ENCODE measurements around the gene CD1D.

CD1D gene

DNA sequence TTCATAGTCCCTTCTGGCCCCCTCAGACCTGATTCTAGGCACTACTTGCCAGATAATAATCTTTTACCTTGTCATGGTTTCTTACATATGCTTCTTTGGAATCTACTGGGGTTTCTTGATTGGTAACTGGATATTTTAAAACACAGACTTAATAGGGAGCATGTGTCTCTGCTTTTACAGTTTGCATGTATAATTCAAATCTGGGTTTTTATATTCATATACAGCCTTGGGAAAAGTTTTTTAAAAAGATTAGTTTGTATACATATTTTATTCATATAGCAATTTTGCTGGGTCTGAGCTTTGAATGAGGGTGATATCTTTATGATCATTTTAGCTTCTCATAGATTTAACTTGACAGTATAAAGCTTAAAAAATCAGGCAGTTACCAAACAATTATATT, 21.1 kb upstream of the CD1D start:
- no peak overlapping the region for H2BK5ac ChIP-seq (ENCODE audit: low read depth, low read length, poor library complexity, severe bottlenecking)
- H2AK5ac ChIP-seq (ENCODE audit: low read length, severe bottlenecking) = no peak overlapping the region
- no peak overlapping the region for H2BK12ac ChIP-seq (ENCODE audit: low read length in 2 of 2)
- no peak overlapping the region for H3K23ac ChIP-seq (ENCODE audit: low read length in 2 of 2)
- no peak overlapping the region for H3K9ac ChIP-seq (ENCODE audit: low read length)
- H3K14ac ChIP-seq (ENCODE audit: low read length in 2 of 2) = no peak overlapping the region
- H3K79me1 ChIP-seq (replicated peaks; ENCODE audit: low read length, poor library complexity, severe bottlenecking) = no peaks in the 10 kb centered on the region
- H3K18ac ChIP-seq (ENCODE audit: low read depth in 1 of 2, low read length in 2 of 2) = no peak overlapping the region
- no peaks in the 10 kb centered on the region for H3K4me1 ChIP-seq (ENCODE audit: control insufficient read depth, insufficient read depth, low read depth, low read length)
- H3K4ac ChIP-seq (ENCODE audit: low read depth in 1 of 2, low read length in 2 of 2) = no peak overlapping the region
- peaks cover 14 to 16% of the 10 kb centered on the region in 2 experiments for H3K27me3 ChIP-seq (ENCODE audit: control insufficient read depth in 1 of 2, insufficient read depth in 1 of 2, low read length in 2 of 2)
- H4K91ac ChIP-seq (ENCODE audit: low read length) = no peak overlapping the region
- H2BK15ac ChIP-seq (ENCODE audit: low read depth, poor library complexity, severe bottlenecking) = no peak overlapping the region
- no peak overlapping the region for H2AFZ ChIP-seq (ENCODE audit: low read depth, low read length)
- no peak overlapping the region for H2BK120ac ChIP-seq (ENCODE audit: low read depth, low read length)
- H3K36me3 ChIP-seq (ENCODE audit: control insufficient read depth in 1 of 2, insufficient read depth in 2 of 2, low read depth in 1 of 2, low read length in 2 of 2) = no peaks in the 10 kb centered on the region
- no peak overlapping the region for H3K4me2 ChIP-seq (ENCODE audit: low read length, poor library complexity, severe bottlenecking)
- no peaks in the 10 kb centered on the region for H3K9me3 ChIP-seq (ENCODE audit: control insufficient read depth, low read length)
- H3K27ac ChIP-seq (ENCODE audit: low read length, poor library complexity, severe bottlenecking) = no peak overlapping the region
- H3K4me3 ChIP-seq (ENCODE audit: insufficient read depth in 1 of 2, low read depth in 1 of 2, low read length in 2 of 2) = no peak overlapping the region
- no peak for DNase-seq
- H4K8ac ChIP-seq (ENCODE audit: low read length) = no peak overlapping the region

DNA sequence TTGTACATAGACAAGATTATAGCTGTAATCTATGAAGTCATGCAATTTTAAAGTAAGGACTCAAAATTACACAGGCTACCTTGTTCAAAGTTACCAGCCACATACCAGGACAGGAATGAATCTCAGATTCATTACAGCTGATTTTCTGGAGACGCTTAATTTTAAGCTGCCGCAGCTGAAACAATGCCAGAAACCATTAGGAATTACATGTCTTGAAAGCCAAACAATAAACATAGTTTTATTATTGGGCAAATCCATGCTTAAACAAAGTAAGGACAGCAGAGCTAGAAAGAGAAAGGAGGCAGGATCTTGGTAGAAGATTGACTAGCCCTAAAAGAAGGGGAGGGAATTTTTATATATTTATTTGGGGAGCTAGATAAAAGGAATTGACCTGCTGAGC, 19.2 kb upstream of the CD1D start:
- no peak overlapping the region for H3K4me2 ChIP-seq (ENCODE audit: low read length, poor library complexity, severe bottlenecking)
- H4K91ac ChIP-seq (ENCODE audit: low read length) = no peak overlapping the region
- peaks cover 11 to 14% of the 10 kb centered on the region in 2 experiments for H3K27me3 ChIP-seq (ENCODE audit: control insufficient read depth in 1 of 2, insufficient read depth in 1 of 2, low read length in 2 of 2)
- H2AK5ac ChIP-seq (ENCODE audit: low read length, severe bottlenecking) = no peak overlapping the region
- WGBS = no CpG with 5 or more reads among the region's 2 CpGs
- no peak overlapping the region for H2BK12ac ChIP-seq (ENCODE audit: low read length in 2 of 2)
- H4K8ac ChIP-seq (ENCODE audit: low read length) = no peak overlapping the region
- H2BK15ac ChIP-seq (ENCODE audit: low read depth, poor library complexity, severe bottlenecking) = no peak overlapping the region
- no peaks in the 10 kb centered on the region for H3K9me3 ChIP-seq (ENCODE audit: control insufficient read depth, low read length)
- H2BK120ac ChIP-seq (ENCODE audit: low read depth, low read length) = no peak overlapping the region
- DNase-seq = no peak
- H3K9ac ChIP-seq (ENCODE audit: low read length) = no peak overlapping the region
- H3K23ac ChIP-seq (ENCODE audit: low read length in 2 of 2) = no peak overlapping the region
- no peak overlapping the region for H3K18ac ChIP-seq (ENCODE audit: low read depth in 1 of 2, low read length in 2 of 2)
- H2AFZ ChIP-seq (ENCODE audit: low read depth, low read length) = no peak overlapping the region
- no peaks in the 10 kb centered on the region for H3K79me1 ChIP-seq (replicated peaks; ENCODE audit: low read length, poor library complexity, severe bottlenecking)
- H3K27ac ChIP-seq (ENCODE audit: low read length, poor library complexity, severe bottlenecking) = no peak overlapping the region
- no peak overlapping the region for H3K4ac ChIP-seq (ENCODE audit: low read depth in 1 of 2, low read length in 2 of 2)
- no peak overlapping the region for H2BK5ac ChIP-seq (ENCODE audit: low read depth, low read length, poor library complexity, severe bottlenecking)
- H3K4me1 ChIP-seq (ENCODE audit: control insufficient read depth, insufficient read depth, low read depth, low read length) = no peaks in the 10 kb centered on the region
- no peak overlapping the region for H3K4me3 ChIP-seq (ENCODE audit: insufficient read depth in 1 of 2, low read depth in 1 of 2, low read length in 2 of 2)
- H3K36me3 ChIP-seq (ENCODE audit: control insufficient read depth in 1 of 2, insufficient read depth in 2 of 2, low read depth in 1 of 2, low read length in 2 of 2) = no peaks in the 10 kb centered on the region
- H3K14ac ChIP-seq (ENCODE audit: low read length in 2 of 2) = no peak overlapping the region

DNA sequence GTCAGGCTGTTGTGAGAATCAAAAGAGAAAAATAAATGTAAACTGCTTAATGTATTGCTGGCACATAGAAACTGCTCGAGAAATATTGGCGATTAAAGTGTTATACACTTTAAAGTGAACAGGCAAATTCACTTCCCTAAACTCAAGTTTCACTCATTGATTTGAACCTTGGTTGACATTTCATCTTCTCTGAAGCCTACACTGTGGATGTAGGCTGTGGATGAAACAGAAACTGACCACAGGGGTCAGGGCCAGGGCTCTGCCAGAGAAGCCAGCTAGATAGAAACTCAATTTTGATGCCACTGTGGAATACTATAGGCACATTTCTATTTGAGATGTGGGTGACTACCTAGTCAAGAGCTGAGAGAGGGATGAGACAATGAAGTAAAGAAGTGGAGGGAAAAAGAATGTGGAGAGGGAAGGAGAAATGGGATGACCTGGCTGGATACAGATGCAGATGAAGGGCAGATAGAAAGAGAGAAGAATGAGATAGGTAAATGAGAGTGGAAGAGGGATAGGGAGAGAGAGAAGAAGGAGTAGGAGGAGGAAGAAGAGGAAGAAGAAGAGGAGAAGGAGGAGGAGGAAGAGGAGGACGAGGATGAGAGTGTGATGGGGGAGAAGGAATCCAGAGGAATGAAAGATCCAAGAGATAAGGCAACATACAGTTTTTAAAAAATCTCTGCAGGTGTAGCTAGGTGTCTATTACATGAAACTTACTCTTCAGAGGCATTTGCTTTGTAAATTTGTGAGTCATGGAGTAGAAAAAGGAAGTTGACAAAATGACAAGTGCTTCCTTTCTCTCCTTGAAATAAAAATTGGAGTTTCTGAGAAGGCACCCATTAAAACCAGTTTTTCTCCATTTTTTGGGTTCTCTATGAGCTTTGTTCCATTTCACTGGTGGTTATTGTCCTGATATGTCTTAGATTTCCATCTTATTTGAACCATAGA, 17.4 kb upstream of the CD1D start:
- Histone ChIP-seq H4K8ac (ENCODE audit: low read length) (no peak overlapping the region), H3K4ac (ENCODE audit: low read depth in 1 of 2, low read length in 2 of 2) (no peak overlapping the region), H3K9me3 (ENCODE audit: control insufficient read depth, low read length) (no peaks in the 10 kb centered on the region), H4K91ac (ENCODE audit: low read length) (no peak overlapping the region), H2AK5ac (ENCODE audit: low read length, severe bottlenecking) (no peak overlapping the region), H3K36me3 (ENCODE audit: control insufficient read depth in 1 of 2, insufficient read depth in 2 of 2, low read depth in 1 of 2, low read length in 2 of 2) (no peaks in the 10 kb centered on the region), H3K27ac (ENCODE audit: low read length, poor library complexity, severe bottlenecking) (no peak overlapping the region), H3K14ac (ENCODE audit: low read length in 2 of 2) (no peak overlapping the region), H2AFZ (ENCODE audit: low read depth, low read length) (no peak overlapping the region), H2BK12ac (ENCODE audit: low read length in 2 of 2) (no peak overlapping the region), H3K79me1 (replicated peaks; ENCODE audit: low read length, poor library complexity, severe bottlenecking) (no peaks in the 10 kb centered on the region), H3K18ac (ENCODE audit: low read depth in 1 of 2, low read length in 2 of 2) (no peak overlapping the region), H3K23ac (ENCODE audit: low read length in 2 of 2) (no peak overlapping the region), H3K27me3 (ENCODE audit: control insufficient read depth in 1 of 2, insufficient read depth in 1 of 2, low read length in 2 of 2) (peaks cover 13 to 14% of the 10 kb centered on the region in 2 experiments), H3K4me2 (ENCODE audit: low read length, poor library complexity, severe bottlenecking) (no peak overlapping the region), H2BK15ac (ENCODE audit: low read depth, poor library complexity, severe bottlenecking) (no peak overlapping the region), H2BK5ac (ENCODE audit: low read depth, low read length, poor library complexity, severe bottlenecking) (no peak overlapping the region), H2BK120ac (ENCODE audit: low read depth, low read length) (no peak overlapping the region), H3K4me3 (ENCODE audit: insufficient read depth in 1 of 2, low read depth in 1 of 2, low read length in 2 of 2) (no peak overlapping the region), H3K4me1 (ENCODE audit: control insufficient read depth, insufficient read depth, low read depth, low read length) (no peaks in the 10 kb centered on the region), H3K9ac (ENCODE audit: low read length) (no peak overlapping the region)
- no peak for DNase-seq
- 60% methylated on average over 2 of the region's 3 CpGs for WGBS

DNA sequence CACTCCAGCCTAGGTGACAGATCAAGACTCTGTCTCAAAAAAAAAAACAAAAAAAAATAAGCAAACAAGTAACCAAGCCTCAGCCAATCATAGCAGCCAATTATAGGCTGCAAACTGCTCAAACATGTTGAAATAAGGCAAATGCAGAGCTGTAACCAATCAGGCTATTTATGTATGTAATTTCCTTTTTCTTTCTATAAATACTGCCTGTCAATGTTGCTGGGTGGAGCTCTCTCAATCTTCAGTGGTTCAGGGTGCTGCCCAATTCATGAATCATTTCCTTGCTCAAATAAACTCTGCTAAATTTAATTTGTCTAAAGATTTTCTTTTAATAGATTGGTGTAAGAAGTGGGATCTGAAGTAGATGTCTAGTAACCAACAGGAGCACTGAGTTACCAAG, 11.6 kb upstream of the CD1D start:
- Histone ChIP-seq H2BK12ac (ENCODE audit: low read length in 2 of 2) (no peak overlapping the region), H3K14ac (ENCODE audit: low read length in 2 of 2) (no peak overlapping the region), H3K27me3 (ENCODE audit: control insufficient read depth in 1 of 2, insufficient read depth in 1 of 2, low read length in 2 of 2) (peaks cover 3% of the 10 kb centered on the region in 2 experiments), H3K9me3 (ENCODE audit: control insufficient read depth, low read length) (no peaks in the 10 kb centered on the region), H2BK120ac (ENCODE audit: low read depth, low read length) (no peak overlapping the region), H3K4me3 (ENCODE audit: insufficient read depth in 1 of 2, low read depth in 1 of 2, low read length in 2 of 2) (no peak overlapping the region), H2BK15ac (ENCODE audit: low read depth, poor library complexity, severe bottlenecking) (no peak overlapping the region), H3K4ac (ENCODE audit: low read depth in 1 of 2, low read length in 2 of 2) (no peak overlapping the region), H3K23ac (ENCODE audit: low read length in 2 of 2) (no peak overlapping the region), H4K91ac (ENCODE audit: low read length) (no peak overlapping the region), H3K9ac (ENCODE audit: low read length) (no peak overlapping the region), H3K79me1 (replicated peaks; ENCODE audit: low read length, poor library complexity, severe bottlenecking) (no peaks in the 10 kb centered on the region), H2AFZ (ENCODE audit: low read depth, low read length) (no peak overlapping the region), H3K36me3 (ENCODE audit: control insufficient read depth in 1 of 2, insufficient read depth in 2 of 2, low read depth in 1 of 2, low read length in 2 of 2) (no peaks in the 10 kb centered on the region), H3K27ac (ENCODE audit: low read length, poor library complexity, severe bottlenecking) (no peak overlapping the region), H3K18ac (ENCODE audit: low read depth in 1 of 2, low read length in 2 of 2) (no peak overlapping the region), H3K4me1 (ENCODE audit: control insufficient read depth, insufficient read depth, low read depth, low read length) (no peaks in the 10 kb centered on the region), H2BK5ac (ENCODE audit: low read depth, low read length, poor library complexity, severe bottlenecking) (no peak overlapping the region), H3K4me2 (ENCODE audit: low read length, poor library complexity, severe bottlenecking) (no peak overlapping the region), H2AK5ac (ENCODE audit: low read length, severe bottlenecking) (no peak overlapping the region), H4K8ac (ENCODE audit: low read length) (no peak overlapping the region)
- DNase-seq = no peak
